H1 (cell line): ENCODE measurements around the gene NR5A1. TPM values are rescaled to one million over a fixed set of nuclear protein-coding genes. Genes with fewer than 3 reads are reported as not detected.

ENCODE experiments used
- BCL11A ChIP-seq, 2 experiments: IDR thresholded peaks; one replicate each; pipeline ENCODE4 v1.6.1; 2011; ENCODE audit warnings: low read depth in 2 of 2, low read length in 2 of 2, mild to moderate bottlenecking in 2 of 2
- KDM1A ChIP-seq: fragments of 200-600, 300-600 bp; sonication (generic); IDR thresholded peaks from 2 replicates; pipeline ENCODE4 v1.7.1; 2016; ENCODE audit warnings: mild to moderate bottlenecking, low read length, borderline replicate concordance
- KDM5A ChIP-seq: fragments of 200-600 bp; IDR thresholded peaks from 2 replicates; pipeline ENCODE4 v1.7.1; 2012; ENCODE audit warnings: mild to moderate bottlenecking, low read length, inconsistent platforms, mixed read lengths
- SIX5 ChIP-seq: IDR thresholded peaks from 2 replicates; pipeline ENCODE4 v1.6.1; 2011; ENCODE audit warnings: mild to moderate bottlenecking, low read depth, low read length
- TCF12 ChIP-seq: IDR thresholded peaks from 2 replicates; pipeline ENCODE4 v1.6.1; 2011; ENCODE audit warnings: low read depth, mild to moderate bottlenecking, low read length
- polyA plus RNA-seq, 7 experiments: library from polyadenylated mRNA; depleted of rRNA in 3 of 7; stranded (reverse) in 5 of 7; unstranded in 2 of 7; fragments of >200 nt in 5 of 7; fragments of 200-250 nt in 2 of 7; gene quantifications; 1 replicate in 5 of 7; 2 replicates in 1 of 7; 4 replicates in 1 of 7; pipeline versions ENCODE4 v1.2.1 to v1.2.3, GENCODE V29; 2011 to 2013; ENCODE audit warnings: missing spikeins in 2 of 7, mixed read lengths in 2 of 7
- total RNA-seq: library from RNA; stranded (reverse); fragmentation: NEBNext Ultra II Directional; extraction: Animal tissue kit (Norgen Biotek cat#: 25700); gene quantifications from 2 replicates; pipeline ENCODE4 v1.2.1, GENCODE V29; 2021
- TF ChIP-seq, protein P1 (sequence below): IDR thresholded peaks from 2 replicates; pipeline ENCODE4 v1.6.1; 2012; ENCODE audit warnings: low read length, inconsistent platforms
- TF ChIP-seq, protein P2 (sequence below): IDR thresholded peaks from 2 replicates; pipeline ENCODE4 v1.6.1; 2012; ENCODE audit warnings: inconsistent platforms

NR5A1 gene
- total and polyA plus RNA-seq, 2 of the 8 experiments (the other 6 are each of a cell fraction or from before 2014, with no cell fraction given), result 0.29 to 0.58 TPM

DNA sequence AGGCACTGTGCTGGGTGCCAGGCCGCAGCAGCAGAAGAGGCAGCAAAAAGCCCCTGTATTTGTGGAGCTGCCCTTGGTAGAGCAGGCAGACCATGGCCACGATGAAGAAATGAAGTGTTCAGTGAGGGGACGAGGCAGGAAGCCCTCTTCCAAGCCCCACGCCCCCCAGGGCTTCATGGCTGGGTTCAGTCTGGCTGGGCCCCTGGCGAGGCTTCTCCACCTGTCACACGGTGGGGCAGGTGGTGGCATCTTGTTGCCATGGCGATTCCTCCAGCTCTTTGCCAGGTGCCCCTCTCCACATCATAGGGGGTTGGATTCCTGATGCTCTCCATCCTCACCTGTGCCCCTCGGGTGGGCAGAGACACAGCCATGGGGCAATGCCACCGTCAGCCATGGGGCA lies 35.4 kb downstream of the NR5A1 start (continued):
- TF ChIP-seq, protein P1, sequence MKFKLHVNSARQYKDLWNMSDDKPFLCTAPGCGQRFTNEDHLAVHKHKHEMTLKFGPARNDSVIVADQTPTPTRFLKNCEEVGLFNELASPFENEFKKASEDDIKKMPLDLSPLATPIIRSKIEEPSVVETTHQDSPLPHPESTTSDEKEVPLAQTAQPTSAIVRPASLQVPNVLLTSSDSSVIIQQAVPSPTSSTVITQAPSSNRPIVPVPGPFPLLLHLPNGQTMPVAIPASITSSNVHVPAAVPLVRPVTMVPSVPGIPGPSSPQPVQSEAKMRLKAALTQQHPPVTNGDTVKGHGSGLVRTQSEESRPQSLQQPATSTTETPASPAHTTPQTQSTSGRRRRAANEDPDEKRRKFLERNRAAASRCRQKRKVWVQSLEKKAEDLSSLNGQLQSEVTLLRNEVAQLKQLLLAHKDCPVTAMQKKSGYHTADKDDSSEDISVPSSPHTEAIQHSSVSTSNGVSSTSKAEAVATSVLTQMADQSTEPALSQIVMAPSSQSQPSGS, result no peak
- TF ChIP-seq TCF12 (no peak), BCL11A (IDR thresholded peaks at IDR 0.05; ENCODE audit: low read depth in 2 of 2, low read length in 2 of 2) (no peak), KDM5A (no peak), KDM1A (no peak), SIX5 (no peak)
- TF ChIP-seq, protein P2, sequence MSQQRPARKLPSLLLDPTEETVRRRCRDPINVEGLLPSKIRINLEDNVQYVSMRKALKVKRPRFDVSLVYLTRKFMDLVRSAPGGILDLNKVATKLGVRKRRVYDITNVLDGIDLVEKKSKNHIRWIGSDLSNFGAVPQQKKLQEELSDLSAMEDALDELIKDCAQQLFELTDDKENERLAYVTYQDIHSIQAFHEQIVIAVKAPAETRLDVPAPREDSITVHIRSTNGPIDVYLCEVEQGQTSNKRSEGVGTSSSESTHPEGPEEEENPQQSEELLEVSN, result no peak
